Cerebellar cortex (tissue), 1 donor: Measurements from ENCODE around the gene TACO1.

Source experiments
- DNase-seq: peaks from one replicate; pipeline ENCODE4 v3.0.0-alpha.2; 2015; ENCODE audit warnings: low spot score

TACO1 gene

GRCh38 chr17:63600569-63601438 is at the start of gene TACO1:
Gene TACO1 (plus strand): TSS chr17:63600895. CDS start chr17:63601084, 189 bp downstream.
- peak; percentile 86 for DNase-seq

GRCh38 chr17:63552211-63552610 is 48.5 kb upstream of the TACO1 start:
- no peak for DNase-seq

- DNase-seq, result peak; percentile 8
These were observed 45.1 kb upstream of the TACO1 start for GRCh38 chr17:63555500-63556156.

GRCh38 chr17:63557416-63557815 is 43.3 kb upstream of the TACO1 start:
- no peak for DNase-seq

- no peak for DNase-seq
These were observed 42.3 kb upstream of the TACO1 start for GRCh38 chr17:63558441-63558840.

- DNase-seq, result no peak
These were observed 38.9 kb upstream of the TACO1 start for GRCh38 chr17:63561819-63562218.

GRCh38 chr17:63563339-63563738 is 37.4 kb upstream of the TACO1 start:
- DNase-seq, result no peak

- no peak for DNase-seq
These were observed 36.1 kb upstream of the TACO1 start for GRCh38 chr17:63564562-63564961.

- DNase-seq, result no peak
These were observed 33.5 kb upstream of the TACO1 start for GRCh38 chr17:63567229-63567628.

GRCh38 chr17:63568563-63568962 is 32.1 kb upstream of the TACO1 start:
- no peak for DNase-seq

GRCh38 chr17:63571632-63572310 is 28.9 kb upstream of the TACO1 start:
- DNase-seq, result no peak

- DNase-seq, result peak; percentile 13
These were observed 27.1 kb upstream of the TACO1 start for GRCh38 chr17:63573634-63574033.

- DNase-seq, result no peak
These were observed 22.5 kb upstream of the TACO1 start for GRCh38 chr17:63578027-63578768.

- DNase-seq, result no peak
These were observed 22.0 kb upstream of the TACO1 start for GRCh38 chr17:63578769-63579111.

GRCh38 chr17:63579633-63580032 is 21.1 kb upstream of the TACO1 start:
- no peak for DNase-seq

GRCh38 chr17:63587770-63588169 is 12.9 kb upstream of the TACO1 start:
- no peak for DNase-seq

GRCh38 chr17:63588797-63589196 is 11.9 kb upstream of the TACO1 start:
- DNase-seq, result no peak

- DNase-seq, result no peak
These were observed 11.0 kb upstream of the TACO1 start for GRCh38 chr17:63589646-63590045.

GRCh38 chr17:63592797-63593196 is 7.9 kb upstream of the TACO1 start:
- no peak for DNase-seq

- DNase-seq, result no peak
These were observed 5.6 kb upstream of the TACO1 start for GRCh38 chr17:63595132-63595531.

GRCh38 chr17:63596856-63597586 is 3.7 kb upstream of the TACO1 start:
- no peak for DNase-seq

- DNase-seq, result no peak
These were observed 2.4 kb upstream of the TACO1 start for GRCh38 chr17:63598281-63598680.
